Measurements from ENCODE around the gene PCDH15. TPM values are rescaled to one million over a fixed set of nuclear protein-coding genes. Genes with fewer than 3 reads are reported as not detected.

PCDH15 gene
- total RNA-seq, 2 donors from 2014 or later, result 0.58 to 0.95 TPM

- WGBS, 2 experiments (ENCODE audit: insufficient coverage in 1 of 2, insufficient read length in 1 of 2), result 92% methylated on average over 3 of the region's 3 CpGs; no CpG with 5 or more reads in 1 of the 2 experiments
- Histone ChIP-seq H3K27me3 (ENCODE audit: control insufficient read depth, insufficient read depth, low read length, poor library complexity, severe bottlenecking) (peaks cover 34% of the 10 kb centered on the region), H3K36me3 (ENCODE audit: control insufficient read depth, insufficient read depth, low read length) (no peaks in the 10 kb centered on the region), H3K9me3 (ENCODE audit: control insufficient read depth, low read length) (no peaks in the 10 kb centered on the region), H3K4me3 (ENCODE audit: low read length) (no peak overlapping the region), H3K9ac (ENCODE audit: extremely low read depth, low read length, poor library complexity, severe bottlenecking) (no peak overlapping the region), H3K27ac (ENCODE audit: low read depth, low read length) (no peak overlapping the region), H3K4me1 (ENCODE audit: control insufficient read depth, insufficient read depth, low read length) (no peaks in the 10 kb centered on the region)
- peaks cover 9% of the 10 kb centered on the region for H3K27me3 Mint-ChIP-seq (ENCODE audit: insufficient read depth)
- H3K36me3 Mint-ChIP-seq (ENCODE audit: low read depth), result no peaks in the 10 kb centered on the region
- no peak overlapping the region for H3K4me3 Mint-ChIP-seq
- no peak for DNase-seq
- H3K27ac Mint-ChIP-seq, result no peak overlapping the region
- TF ChIP-seq CTCF (conservative IDR thresholded peaks at IDR 0.05), result no peak
- no peaks in the 10 kb centered on the region for H3K9me3 Mint-ChIP-seq
- peaks cover 14% of the 10 kb centered on the region for H3K4me1 Mint-ChIP-seq
Observed at GRCh38 chr10:54478601-54479000, 322.4 kb downstream of the PCDH15 start.

GRCh38 chr10:54477738-54478137 is 323.3 kb downstream of the PCDH15 start:
- no peak overlapping the region for H3K9ac ChIP-seq (ENCODE audit: extremely low read depth, low read length, poor library complexity, severe bottlenecking)
- TF ChIP-seq CTCF (conservative IDR thresholded peaks at IDR 0.05), result no peak
- no peaks in the 10 kb centered on the region for H3K4me1 ChIP-seq (ENCODE audit: control insufficient read depth, insufficient read depth, low read length)
- H3K4me3 ChIP-seq (ENCODE audit: low read length), result no peak overlapping the region
- Mint-ChIP-seq H3K9me3 (no peaks in the 10 kb centered on the region), H3K4me1 (peaks cover 14% of the 10 kb centered on the region), H3K4me3 (no peak overlapping the region), H3K36me3 (ENCODE audit: low read depth) (no peaks in the 10 kb centered on the region), H3K27ac (no peak overlapping the region), H3K27me3 (ENCODE audit: insufficient read depth) (peaks cover 15% of the 10 kb centered on the region)
- H3K9me3 ChIP-seq (ENCODE audit: control insufficient read depth, low read length), result no peaks in the 10 kb centered on the region
- no peak overlapping the region for H3K27ac ChIP-seq (ENCODE audit: low read depth, low read length)
- DNase-seq, result no peak
- H3K36me3 ChIP-seq (ENCODE audit: control insufficient read depth, insufficient read depth, low read length), result no peaks in the 10 kb centered on the region
- WGBS, 2 experiments (ENCODE audit: insufficient coverage in 1 of 2, insufficient read length in 1 of 2), result 86% methylated on average over 2 of the region's 4 CpGs; no CpG with 5 or more reads in 1 of the 2 experiments
- H3K27me3 ChIP-seq (ENCODE audit: control insufficient read depth, insufficient read depth, low read length, poor library complexity, severe bottlenecking), result peaks cover 42% of the 10 kb centered on the region

- H3K36me3 Mint-ChIP-seq (ENCODE audit: low read depth), result no peaks in the 10 kb centered on the region
- no peak for TF ChIP-seq CTCF (conservative IDR thresholded peaks at IDR 0.05)
- Histone ChIP-seq H3K4me3 (ENCODE audit: low read length) (no peak overlapping the region), H3K27ac (ENCODE audit: low read depth, low read length) (no peak overlapping the region), H3K27me3 (ENCODE audit: control insufficient read depth, insufficient read depth, low read length, poor library complexity, severe bottlenecking) (peaks cover 32% of the 10 kb centered on the region), H3K9me3 (ENCODE audit: control insufficient read depth, low read length) (no peaks in the 10 kb centered on the region), H3K36me3 (ENCODE audit: control insufficient read depth, insufficient read depth, low read length) (no peaks in the 10 kb centered on the region), H3K4me1 (ENCODE audit: control insufficient read depth, insufficient read depth, low read length) (no peaks in the 10 kb centered on the region), H3K9ac (ENCODE audit: extremely low read depth, low read length, poor library complexity, severe bottlenecking) (no peak overlapping the region)
- no peak overlapping the region for H3K4me3 Mint-ChIP-seq
- peaks cover 22% of the 10 kb centered on the region for H3K27me3 Mint-ChIP-seq (ENCODE audit: insufficient read depth)
- H3K27ac Mint-ChIP-seq, result no peak overlapping the region
- DNase-seq, result no peak
- WGBS, 2 experiments (ENCODE audit: insufficient coverage in 1 of 2, insufficient read length in 1 of 2), result 81% methylated on average over 1 of the region's 1 CpG; no CpG with 5 or more reads in 1 of the 2 experiments
- peaks cover 2% of the 10 kb centered on the region for H3K4me1 Mint-ChIP-seq
- H3K9me3 Mint-ChIP-seq, result no peaks in the 10 kb centered on the region
Observed at GRCh38 chr10:54470324-54470631, 330.8 kb downstream of the PCDH15 start.

Measured in endodermal cell (in vitro differentiated cells).